Ascending aorta (tissue), 2 donors: ENCODE data around the gene C3. TPM values are rescaled to one million over a fixed set of nuclear protein-coding genes. Genes with fewer than 3 reads are reported as not detected.
A peak's percentile ranks its signal among the peaks of the same experiment; 100 is the strongest.

Source experiments
- DNase-seq, 2 donors: peaks; one replicate each; pipeline ENCODE4 v3.0.0-alpha.2; 2019; ENCODE audit warnings: low spot score in 2 of 2
- H3K27ac ChIP-seq, 2 donors: fragments of 200-600 bp; sonication (generic); one replicate each; pipeline ENCODE4 v1.5.1; 2016 to 2017; ENCODE audit warnings: mild to moderate bottlenecking in 1 of 2
- H3K27me3 ChIP-seq: fragments of 200-600 bp; sonication (generic); one replicate; pipeline ENCODE4 v1.5.1; 2017
- H3K36me3 ChIP-seq, 2 donors: fragments of 200-600 bp; sonication (generic); one replicate each; pipeline ENCODE4 v1.5.1; 2016
- H3K4me1 ChIP-seq, 2 donors: fragments of 200-600 bp; sonication (generic); one replicate each; pipeline ENCODE4 v1.5.1; 2016 to 2017; ENCODE audit warnings: mild to moderate bottlenecking in 1 of 2
- H3K4me3 ChIP-seq, 2 donors: fragments of 200-600 bp; sonication (generic); one replicate each; pipeline ENCODE4 v1.5.1; 2016 to 2017; ENCODE audit warnings: mild to moderate bottlenecking in 1 of 2
- H3K9me3 ChIP-seq, 2 donors: fragments of 200-600 bp; sonication (generic); one replicate each; pipeline ENCODE4 v1.5.1; 2016
- CTCF ChIP-seq, 3 experiments: fragments of 200-600 bp in 2 of 3; fragments of 450-650 bp in 1 of 3; sonication (generic) in 2 of 3; IDR thresholded peaks; one replicate each; pipeline ENCODE4 v1.5.1; 2016 to 2019; ENCODE audit warnings: antibody characterized with exemption in 3 of 3, mild to moderate bottlenecking in 1 of 3, moderate library complexity in 1 of 3
- intact Hi-C: fragments of 100-400 bp; cut with DNase I; formaldehyde crosslinking; loops from one replicate; pipeline ENCODE4 v1.15.1; 2023
- total RNA-seq: library from RNA; depleted of rRNA; stranded (reverse); fragments of >200 nt; gene quantifications from one replicate; pipeline ENCODE4 v1.1.0, GENCODE V29; 2016

C3 gene
- total RNA-seq, 1 donor from 2014 or later = 2,421 TPM

GRCh38 chr19:6728346-6728745 is 7.9 kb upstream of the C3 start:
- no peak overlapping the region for H3K4me3 ChIP-seq
- H3K27me3 ChIP-seq = no peaks in the 10 kb centered on the region
- H3K4me1 ChIP-seq = peaks cover 0 to under 1% of the 10 kb centered on the region in 2 donors
- no peak overlapping the region for H3K27ac ChIP-seq
- H3K9me3 ChIP-seq = no peaks in the 10 kb centered on the region
- no peak for DNase-seq
- H3K36me3 ChIP-seq = peaks cover 17 to 27% of the 10 kb centered on the region in 2 donors
- intact Hi-C loops = no loop called here
- TF ChIP-seq CTCF (IDR thresholded peaks at IDR 0.05) = no peak

GRCh38 chr19:6725513-6726231 is 5.2 kb upstream of the C3 start:
- Histone ChIP-seq H3K4me1 (peaks cover 0 to 3% of the 10 kb centered on the region in 2 donors), H3K4me3 (no peak overlapping the region), H3K27me3 (no peaks in the 10 kb centered on the region), H3K9me3 (no peaks in the 10 kb centered on the region), H3K27ac (no peak overlapping the region), H3K36me3 (peaks cover 0 to under 1% of the 10 kb centered on the region in 2 donors)
- no peak for DNase-seq
- no peak for TF ChIP-seq CTCF (IDR thresholded peaks at IDR 0.05)
- intact Hi-C loops = no loop called here

GRCh38 chr19:6724631-6725492 is 4.4 kb upstream of the C3 start:
- Histone ChIP-seq H3K27ac (no peak overlapping the region), H3K4me1 (peaks cover 0 to 3% of the 10 kb centered on the region in 2 donors), H3K27me3 (no peaks in the 10 kb centered on the region), H3K4me3 (no peak overlapping the region), H3K9me3 (no peaks in the 10 kb centered on the region), H3K36me3 (no peaks in the 10 kb centered on the region)
- intact Hi-C loops = no loop called here
- no peak for DNase-seq
- TF ChIP-seq CTCF (IDR thresholded peaks at IDR 0.05) = no peak

GRCh38 chr19:6723738-6724137 is 3.3 kb upstream of the C3 start:
- no peaks in the 10 kb centered on the region for H3K9me3 ChIP-seq
- no peak overlapping the region for H3K27ac ChIP-seq
- no peak for DNase-seq
- intact Hi-C loops = no loop called here
- no peaks in the 10 kb centered on the region for H3K27me3 ChIP-seq
- H3K36me3 ChIP-seq = no peaks in the 10 kb centered on the region
- no peak for TF ChIP-seq CTCF (IDR thresholded peaks at IDR 0.05)
- H3K4me3 ChIP-seq = no peak overlapping the region
- peaks cover 0 to 3% of the 10 kb centered on the region in 2 donors for H3K4me1 ChIP-seq

- Histone ChIP-seq H3K36me3 (no peaks in the 10 kb centered on the region), H3K4me1 (peaks cover 0 to 3% of the 10 kb centered on the region in 2 donors), H3K27ac (peak overlapping the region in 1 of 2 donors; percentile 23), H3K4me3 (no peak overlapping the region), H3K9me3 (no peaks in the 10 kb centered on the region), H3K27me3 (no peaks in the 10 kb centered on the region)
- DNase-seq = no peak
- no peak for TF ChIP-seq CTCF (IDR thresholded peaks at IDR 0.05)
- intact Hi-C loops = no loop called here
Measured at GRCh38 chr19:6723108-6723618, 2.7 kb upstream of the C3 start.
